ENCODE results near the gene GPC6.

Gene GPC6

DNA sequence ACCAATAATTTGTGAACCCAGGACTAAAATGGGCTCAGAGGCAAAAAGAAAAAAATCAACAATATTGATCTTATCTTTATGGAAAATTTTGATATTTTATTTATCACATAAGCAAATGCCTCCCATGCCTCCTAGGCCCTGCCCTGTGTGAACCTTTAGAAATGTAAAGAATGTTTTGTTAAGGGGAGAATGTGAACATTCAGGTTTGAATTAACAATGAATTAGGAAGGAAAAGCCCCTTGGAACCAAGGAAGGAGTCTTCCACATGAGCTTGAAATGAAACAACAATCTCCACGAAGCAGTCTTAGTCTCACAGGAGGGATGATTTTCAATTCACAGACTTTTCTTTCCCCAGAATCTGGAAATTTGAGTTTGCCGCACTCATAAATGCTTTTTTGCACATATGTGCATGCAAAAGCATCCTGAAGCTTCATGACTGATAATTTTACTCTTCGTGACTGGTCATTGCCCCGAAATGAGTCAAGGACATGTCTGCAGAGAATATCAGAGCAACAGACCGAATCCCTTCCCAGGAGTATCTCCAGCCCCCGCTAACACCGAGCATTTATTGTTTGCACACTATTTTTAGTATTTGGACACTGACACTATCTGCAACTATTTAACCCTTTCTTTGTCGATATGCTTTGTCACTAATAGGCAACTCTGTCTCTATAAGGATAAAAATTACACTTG is 1117.7 kb downstream of the GPC6 start:
- DNase-seq: no peak

DNA sequence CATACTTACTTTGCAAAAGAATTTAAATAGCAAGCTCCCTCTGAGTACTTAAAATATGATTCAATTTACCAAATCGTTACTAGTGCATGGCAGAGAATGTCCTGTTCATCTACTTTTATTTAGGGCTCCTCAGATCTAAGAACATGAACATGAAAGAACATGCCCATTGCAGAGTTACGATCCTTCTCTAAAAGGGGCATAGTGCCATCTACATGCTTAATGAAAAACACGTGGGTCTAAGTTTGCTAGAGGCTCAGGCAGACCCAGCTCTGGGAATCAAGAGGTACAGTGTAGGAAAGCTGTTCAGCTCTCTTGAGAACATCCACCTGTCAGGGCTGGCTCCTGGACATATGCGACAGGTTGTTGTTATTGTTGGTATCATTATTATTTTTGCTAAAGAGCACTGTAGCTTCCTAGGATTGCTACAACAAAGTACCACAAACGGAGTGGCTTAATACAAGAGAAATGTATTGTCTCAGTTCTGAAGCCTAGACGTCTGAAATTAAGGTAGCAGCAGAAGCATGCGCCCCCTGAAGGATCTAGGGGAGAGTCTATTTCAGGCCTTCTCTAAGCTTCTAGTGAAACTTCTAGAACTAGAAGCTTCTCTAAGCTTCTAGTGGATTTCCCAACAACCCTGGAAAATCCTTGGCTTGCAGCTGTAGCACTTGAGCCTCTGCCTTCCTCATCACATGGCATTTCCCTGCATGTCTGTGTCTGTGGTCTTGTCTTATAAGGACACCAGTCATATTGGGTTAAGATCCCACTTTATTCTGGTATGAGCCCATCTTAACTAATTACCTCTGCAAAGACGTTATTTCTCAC is 1119.0 kb downstream of the GPC6 start:
- DNase-seq: peak; percentile 44

DNA sequence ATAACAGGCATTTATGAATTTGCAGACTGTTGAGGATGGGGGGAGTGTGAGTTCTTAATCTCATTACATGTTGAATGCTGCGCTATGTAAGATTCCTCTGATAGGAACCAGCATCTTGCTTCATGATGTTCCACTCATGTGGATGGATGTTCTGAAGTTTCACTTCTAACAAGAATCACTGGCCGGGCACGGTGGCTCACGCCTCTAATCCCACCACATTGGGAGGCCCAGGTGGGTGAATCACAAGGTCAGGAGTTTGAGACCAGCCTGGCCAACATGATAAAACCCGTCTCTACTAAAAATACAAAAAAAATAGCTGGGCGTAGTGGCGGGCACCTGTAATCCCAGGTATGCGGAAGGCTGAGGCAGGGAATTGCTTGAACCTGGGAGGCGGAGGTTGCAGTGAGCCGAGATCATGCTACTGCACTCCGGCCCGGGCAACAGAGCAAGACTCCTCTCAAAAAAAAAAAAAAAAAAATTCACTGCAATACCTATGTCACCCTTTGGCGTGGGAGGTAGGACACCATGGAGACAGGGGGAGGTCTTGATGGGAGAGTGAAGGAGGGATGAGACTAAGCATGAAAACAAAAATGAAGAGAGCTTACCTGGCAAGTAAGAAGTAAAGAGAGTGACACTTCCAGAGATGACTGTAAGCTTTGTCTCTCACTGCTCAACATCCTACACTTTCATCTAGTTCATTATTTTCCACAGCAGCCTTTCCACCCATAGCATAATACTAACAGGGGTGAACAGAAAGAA is 1119.8 kb downstream of the GPC6 start:
- no peak for DNase-seq

DNA sequence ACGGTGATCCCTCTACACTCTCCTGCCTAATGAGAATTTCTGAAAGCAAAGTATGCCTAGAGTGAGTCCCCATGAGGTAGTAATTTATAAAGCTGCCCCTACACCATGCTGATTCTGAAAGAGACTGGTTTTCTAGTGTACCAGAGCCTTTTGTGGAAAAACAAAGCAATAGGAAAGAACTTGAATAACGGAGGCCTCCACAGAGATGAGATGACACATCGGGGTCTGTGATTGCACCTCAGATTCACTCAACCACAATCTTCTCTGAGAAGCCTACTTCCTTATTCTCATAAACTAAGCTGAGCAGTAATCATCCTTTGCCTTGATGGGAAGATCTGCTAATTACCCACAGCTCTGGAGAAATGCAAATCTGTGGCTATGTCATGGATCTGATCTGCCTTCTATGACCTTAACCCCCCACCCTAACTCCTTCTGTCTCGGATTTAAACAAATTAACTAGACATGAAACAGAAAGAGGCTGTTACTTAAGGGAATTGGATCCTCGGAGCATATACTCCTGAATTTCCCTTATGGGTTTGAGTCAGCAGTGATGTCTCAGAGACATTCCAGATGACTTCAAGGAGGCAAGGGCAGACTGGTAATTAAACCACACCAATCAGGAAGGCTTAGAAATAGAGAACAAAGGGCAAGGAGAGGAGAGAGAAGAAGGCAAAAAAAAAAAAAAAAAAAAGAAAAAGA is 1124.8 kb downstream of the GPC6 start:
- DNase-seq: peak; percentile 71

DNA sequence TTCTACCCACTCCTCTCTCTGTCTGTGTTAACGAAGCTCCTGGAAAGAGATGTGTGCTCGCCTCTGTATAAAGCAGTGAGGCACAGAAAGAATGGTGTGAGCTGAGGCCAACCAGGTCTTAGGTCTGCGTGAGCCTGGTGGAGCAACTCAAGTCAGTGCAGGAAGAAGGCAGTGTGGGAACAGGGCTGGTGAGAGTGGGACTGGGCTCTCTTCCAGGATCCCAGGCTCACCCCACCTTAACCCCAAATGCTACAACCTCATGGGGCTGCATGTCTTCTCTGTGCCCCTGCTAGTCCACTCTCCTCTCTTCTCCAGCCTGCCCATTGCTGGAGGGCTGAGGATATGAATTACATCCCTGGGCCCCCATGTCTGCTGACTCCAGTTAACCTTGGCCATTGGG is 1125.5 kb downstream of the GPC6 start:
- peak; percentile 17 for DNase-seq

DNA sequence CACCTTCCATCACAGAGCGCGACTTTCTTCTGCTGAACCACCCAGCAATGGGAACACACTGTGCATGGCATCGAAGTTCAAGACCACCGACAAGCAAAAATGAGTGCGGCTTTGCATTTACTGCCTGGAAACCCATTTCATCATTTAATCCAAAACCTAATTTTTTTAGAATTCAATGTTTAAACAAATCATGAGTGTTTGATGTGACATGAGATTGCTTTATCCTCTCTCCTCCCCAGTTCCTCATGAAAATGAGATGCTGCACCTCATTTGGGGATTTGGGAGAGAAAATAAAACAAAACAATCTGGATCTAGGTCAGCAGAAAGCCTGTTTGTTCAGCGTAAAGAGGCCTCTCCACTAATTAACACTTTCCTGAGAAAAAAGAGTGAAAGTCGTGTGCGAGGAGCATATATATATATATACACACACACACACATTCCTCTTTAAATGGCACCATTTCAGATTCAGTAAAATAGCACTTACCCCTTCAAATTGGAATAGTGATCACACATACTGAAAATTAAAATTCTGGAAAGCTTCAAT is 1126.6 kb downstream of the GPC6 start:
- no peak for DNase-seq

DNA sequence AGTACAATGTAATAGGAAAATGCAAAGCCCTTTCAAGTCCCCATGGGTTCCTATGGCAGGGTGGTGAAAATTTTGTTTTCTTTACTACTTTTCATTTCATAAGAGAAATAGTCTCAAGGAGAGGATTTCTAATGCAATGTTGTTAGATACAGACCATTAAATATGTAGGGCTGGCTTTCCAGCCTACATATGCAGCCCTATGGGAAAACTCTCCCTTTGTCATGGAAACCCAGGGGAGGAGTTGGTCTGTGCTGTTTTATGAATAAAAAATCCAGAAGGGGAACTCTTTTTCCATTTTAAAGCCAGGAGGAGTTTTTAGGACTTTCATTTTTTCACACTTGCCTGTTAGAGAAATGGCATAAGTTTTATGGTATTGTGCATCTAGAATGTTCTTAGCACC is 1133.3 kb downstream of the GPC6 start:
- DNase-seq: no peak

DNA sequence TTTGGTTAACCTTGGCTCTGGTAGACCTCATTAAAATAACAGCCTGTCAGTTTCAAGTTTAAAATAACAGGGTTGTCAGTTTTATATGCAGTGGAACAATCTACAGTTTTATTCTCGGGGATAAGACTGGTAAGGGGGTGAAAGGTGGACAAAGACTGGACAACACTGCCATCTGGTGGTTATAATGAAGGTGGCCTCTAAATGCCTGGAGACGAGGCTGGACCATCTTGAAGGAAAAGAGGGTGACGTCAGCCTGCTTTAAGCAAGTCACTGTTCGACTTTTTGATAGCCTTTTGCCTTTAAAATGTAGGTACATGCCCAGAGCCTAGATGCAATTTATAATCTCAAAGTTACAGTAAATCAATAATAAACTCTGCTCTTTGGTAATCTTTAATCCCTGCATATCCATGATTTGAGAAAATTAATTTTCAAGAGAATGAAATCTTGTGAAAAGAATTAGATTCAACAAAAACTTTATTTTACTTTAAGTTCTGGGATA is 1135.9 kb downstream of the GPC6 start:
- DNase-seq: peak; percentile 87

DNA sequence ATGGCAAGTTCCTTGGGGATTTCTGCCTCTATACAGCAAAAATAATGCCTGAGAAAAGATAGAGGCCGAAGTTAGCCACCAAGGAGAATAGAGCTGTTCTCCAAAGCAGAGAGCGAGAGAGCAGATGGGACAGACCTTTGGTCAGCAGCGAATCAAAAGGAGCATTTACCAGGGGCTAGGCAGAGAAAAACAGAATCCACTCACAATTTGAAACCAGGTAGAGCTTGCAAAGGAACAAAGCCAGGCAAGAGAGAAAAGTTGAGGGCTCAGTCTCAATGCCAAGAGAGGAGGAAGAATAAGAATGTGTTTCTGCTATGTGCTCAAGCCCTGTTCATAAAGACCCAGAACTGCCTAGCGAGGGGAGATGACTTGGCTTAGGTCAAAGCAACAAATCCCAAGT is 1140.1 kb downstream of the GPC6 start:
- no peak for DNase-seq

DNA sequence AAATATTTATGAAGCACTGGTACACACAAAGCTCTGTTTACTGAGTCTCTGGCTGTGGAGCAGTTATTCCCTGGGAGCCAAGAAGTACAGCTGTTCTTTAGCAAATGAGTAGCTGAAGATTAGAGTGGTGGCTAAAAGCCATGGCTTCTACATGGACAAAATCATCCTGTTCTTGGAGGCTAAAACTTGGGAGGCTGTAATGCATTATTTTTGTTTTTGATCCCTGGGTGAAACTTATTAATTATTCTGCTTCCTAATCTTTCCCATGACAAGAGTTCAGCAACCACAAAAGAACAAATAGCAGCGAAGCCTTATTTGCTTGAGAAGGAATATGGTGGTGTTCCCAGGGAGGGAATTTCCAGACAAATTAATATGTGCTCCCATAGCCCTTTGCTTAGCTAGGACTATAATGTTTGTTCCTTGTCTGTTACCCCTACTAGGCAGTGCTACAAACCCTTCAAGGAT is 1143.4 kb downstream of the GPC6 start:
- DNase-seq: no peak

DNA sequence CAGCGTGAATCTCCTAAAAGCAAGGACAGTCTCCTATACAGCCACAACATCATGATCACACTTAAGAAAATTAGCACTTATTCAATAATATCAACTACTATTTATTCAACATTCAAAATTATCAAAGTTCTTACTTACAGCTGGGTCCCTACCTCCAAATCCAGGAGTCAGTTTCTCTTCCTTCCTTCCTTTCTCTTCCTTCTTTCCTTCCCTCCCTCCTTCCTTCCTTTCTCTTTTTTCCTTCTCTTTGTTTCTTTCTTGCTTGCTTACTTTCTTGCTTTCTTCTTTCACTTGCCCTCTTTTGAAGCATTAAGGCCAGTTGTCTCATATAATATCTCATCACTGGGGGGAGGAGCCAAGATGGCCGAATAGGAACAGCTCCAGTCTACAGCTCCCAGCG is 1145.2 kb downstream of the GPC6 start:
- no peak for DNase-seq

DNA sequence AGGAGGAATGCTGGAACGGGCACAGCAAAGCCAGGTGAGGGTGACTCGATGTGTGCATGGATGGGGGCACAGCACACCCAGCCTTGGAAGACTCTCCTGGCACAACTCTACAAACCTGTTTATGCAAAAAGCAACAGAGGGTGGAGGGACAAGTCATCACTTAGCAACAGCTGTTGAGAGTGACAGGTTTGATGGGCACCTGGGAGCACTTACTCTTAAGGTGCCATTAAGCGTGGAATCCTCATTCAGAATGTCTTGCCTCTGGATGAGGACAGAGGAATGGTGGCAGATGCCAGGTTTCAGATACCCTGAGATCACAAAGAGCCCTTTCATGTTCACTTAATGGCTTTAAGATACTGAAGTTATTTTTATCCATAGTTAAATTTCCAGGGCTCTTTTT is 1155.9 kb downstream of the GPC6 start:
- DNase-seq: no peak

DNA sequence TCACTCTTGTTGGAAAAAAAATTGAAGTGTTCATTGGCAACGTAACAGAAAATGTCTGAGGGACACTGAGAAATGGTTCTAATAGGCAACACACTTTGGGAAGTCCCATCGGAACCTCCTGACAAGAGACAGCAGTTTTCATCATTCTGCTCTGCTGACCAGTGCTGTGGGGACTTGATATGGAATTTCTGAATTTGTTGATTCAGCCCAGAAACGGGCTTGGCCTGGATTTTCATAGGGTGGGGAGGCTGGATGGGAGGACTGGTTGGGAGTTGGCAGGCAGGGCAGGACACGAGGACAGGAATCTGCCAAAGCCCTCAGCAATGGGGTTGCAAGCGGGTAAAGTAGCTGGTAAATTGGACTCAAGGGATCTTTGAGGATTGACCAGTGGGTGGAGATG is 1156.4 kb downstream of the GPC6 start:
- DNase-seq: no peak

DNA sequence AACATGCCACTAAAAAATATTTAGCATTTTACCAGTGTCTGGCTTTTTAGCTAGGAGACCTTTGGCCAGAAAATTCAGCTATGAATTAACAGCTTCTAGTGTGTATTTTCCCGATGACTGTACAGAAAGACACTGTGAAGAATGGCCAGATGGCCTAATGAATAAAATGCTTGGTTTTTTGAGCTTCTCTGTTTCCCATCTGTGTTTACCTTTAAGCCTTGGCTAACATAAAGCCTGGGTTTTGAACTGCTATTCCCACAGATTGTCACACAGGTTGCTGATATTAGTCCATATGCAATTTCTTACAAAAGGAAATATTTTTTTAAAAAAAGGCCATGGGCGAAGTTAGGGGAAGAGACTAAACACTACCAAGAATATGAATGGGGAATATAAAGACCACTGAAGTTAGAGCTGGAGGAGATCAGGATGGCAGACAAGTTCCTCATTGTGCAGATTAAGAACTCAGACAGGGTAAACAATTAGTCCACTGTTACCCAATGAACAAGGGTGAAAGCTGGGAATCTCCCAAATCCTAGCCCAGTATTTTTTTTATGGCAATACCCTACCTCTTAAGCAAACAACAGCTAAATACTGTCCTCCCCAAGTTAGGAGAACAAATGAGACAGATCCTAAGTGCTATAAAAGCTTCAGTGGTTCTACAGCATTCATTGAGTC is 1157.8 kb downstream of the GPC6 start:
- DNase-seq: no peak

DNA sequence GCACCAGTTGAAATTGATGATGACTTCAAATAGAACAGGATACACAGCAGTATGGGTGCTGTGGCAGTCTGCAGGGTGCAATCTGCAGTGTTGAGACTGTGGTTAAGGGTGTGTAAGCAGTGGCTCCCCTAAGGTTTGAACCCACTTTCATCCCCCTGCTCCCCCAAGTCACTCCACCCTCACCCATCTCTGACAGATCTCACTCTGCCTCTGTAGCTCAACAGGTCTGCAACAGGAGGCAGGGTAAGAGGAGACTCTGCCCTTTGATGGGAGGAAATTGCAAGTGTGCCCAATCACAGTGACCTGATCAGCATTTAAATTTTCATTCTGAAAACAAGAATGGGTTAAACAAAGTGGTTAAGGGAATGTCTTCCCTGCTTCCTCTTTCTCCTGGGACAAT is 1160.4 kb downstream of the GPC6 start:
- no peak for DNase-seq

DNA sequence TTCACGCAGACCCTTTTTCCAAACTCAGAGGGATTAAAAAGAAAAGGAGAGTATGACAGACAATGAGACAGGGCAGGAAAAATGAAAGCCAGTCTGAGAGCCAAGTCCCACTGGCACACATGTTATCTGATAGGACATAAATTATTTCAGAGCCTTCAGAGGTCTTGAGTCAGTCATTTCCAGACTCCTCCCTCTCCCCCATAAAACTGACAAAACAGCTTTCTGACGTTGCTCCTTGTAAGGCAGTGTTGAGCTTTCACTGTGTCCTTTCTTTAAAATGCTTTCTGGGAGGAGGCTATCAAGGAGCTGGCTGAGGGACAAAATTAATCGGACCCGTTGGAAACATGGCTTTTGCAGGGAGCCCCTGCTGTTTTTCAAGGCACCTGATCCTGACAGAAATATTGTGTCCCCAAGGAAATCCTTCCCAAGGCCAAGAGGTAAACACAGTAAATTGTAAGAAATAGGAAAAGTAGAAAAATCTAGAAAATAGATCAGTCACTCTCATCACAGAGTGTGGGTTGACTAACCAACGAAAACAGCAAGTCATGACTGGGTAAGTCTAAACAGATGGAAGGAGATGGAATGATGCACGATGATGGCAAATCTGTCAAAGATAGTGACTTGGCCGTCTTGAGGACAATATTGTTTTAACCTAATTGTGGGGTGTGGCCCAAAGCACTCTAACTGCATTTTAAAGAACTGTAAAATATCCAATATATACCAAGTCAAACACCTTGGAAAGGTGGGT is 1163.2 kb downstream of the GPC6 start:
- DNase-seq: no peak

DNA sequence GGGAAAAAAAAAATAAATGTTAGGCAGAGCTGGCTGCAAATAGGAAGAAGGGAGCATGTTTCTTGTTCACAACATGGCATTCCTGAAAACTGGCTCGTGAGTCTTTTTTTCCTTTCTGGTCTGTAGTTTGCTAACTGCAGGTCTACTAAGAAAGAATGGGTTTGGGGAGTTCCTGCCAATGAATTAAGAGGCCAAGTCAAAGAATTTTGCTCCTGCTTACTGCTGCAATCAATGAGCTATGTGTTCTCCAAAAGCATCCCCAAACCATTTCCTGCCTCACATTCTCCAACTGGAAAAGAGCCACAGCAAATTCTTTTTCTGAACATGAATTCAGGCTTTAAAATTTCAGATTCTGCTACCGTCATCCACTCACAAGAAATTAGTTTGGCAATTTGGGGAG is 1164.3 kb downstream of the GPC6 start:
- DNase-seq: no peak

DNA sequence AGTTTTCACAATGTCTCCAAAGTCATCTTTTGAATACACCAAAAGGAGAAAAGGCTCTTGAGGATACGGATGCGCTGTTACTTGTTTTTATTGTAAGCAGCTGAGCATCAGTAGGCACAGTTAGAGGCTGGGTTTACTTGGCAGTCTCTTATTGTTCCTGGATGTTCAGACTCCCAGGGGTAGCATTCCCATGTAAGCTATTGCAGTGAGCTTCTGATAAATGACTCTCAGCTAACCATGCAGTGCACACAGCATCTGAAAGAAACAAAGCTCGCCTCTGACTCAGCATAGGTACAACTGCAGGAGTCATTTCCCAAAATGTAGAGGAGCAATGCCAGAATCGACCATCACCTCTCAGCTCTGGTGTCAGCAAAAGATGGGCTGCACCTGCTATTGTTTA is 1168.1 kb downstream of the GPC6 start:
- DNase-seq: no peak

DNA sequence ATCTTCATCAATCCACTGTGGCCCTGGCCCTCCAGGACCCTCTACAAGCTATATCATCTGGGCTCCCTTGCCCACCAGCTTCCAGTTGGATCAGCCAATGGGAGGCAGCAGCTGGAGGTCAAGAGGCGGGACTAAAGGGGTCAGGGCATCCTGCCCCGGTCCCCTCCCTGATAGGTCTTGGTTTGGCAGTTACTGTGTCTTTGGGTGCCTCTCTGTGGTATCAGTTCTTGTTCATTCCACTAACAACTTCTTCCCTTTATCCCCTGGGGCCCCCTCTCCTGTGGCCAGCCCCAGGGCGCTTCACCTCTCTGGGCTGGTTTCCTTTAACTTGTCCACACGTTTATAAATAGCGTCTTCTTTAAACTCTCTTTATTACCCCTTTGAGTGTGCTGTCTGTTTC is 1169.3 kb downstream of the GPC6 start:
- no peak for DNase-seq

DNA sequence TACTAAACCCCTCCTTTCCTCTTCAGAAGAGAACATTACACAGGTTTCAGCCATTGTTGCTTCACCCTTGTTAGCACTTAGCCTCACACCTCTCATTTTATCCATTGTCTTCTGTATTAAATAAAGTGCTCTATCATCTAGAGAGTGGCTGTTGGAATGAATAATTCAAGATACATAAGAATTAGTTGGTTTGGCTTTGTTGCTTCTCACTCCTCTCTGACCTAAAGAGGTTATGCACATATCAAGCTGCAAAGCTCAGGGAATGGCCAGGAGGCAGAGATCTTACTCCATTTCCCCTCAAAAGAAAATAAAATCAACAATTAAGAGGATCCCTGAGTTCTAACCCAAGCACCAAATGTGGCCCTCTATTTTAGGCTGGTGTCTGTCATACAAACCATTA is 1173.2 kb downstream of the GPC6 start:
- DNase-seq: no peak

DNA sequence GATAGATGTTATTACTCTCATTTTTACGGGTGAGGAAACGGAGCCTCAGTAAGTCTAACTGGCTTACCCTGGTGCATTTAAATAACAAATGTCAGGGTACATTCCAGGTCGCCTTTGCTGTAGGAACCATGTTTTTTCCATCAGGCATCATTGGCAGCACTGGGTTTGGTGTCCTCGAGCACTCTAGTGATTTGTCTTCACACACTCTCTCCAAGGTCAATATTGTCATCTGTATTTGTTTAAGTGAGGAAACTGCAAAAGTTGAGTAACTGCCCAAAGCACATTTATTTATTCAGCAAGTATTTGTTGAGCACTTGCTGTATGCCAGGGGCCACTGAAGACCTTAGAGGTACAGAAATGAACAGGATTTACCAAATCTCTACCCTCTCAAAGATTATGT is 1174.3 kb downstream of the GPC6 start:
- DNase-seq: no peak
